Nephron (organoid): ENCODE measurements around the gene PPP1R1A.

Experiments used
- H3K27ac Mint-ChIP-seq, 3 experiments: 2 replicates each; pipeline ENCODE4 v1.8.0; 2020; ENCODE audit warnings: mixed read lengths in 3 of 3, mild to moderate bottlenecking in 2 of 3, moderate library complexity in 1 of 3
- H3K27me3 Mint-ChIP-seq: 2 replicates; pipeline ENCODE4 v1.8.0; 2021; ENCODE audit warnings: low read depth, mild to moderate bottlenecking, moderate library complexity, mixed read lengths
- H3K36me3 Mint-ChIP-seq: 2 replicates; pipeline ENCODE4 v1.8.0; 2020; ENCODE audit warnings: low read depth, mixed read lengths
- H3K4me1 Mint-ChIP-seq: 2 replicates; pipeline ENCODE4 v1.8.0; 2020; ENCODE audit warnings: mixed read lengths
- H3K4me3 Mint-ChIP-seq, 3 experiments: 2 replicates each; pipeline ENCODE4 v1.8.0; 2020; ENCODE audit warnings: mild to moderate bottlenecking in 3 of 3, mixed read lengths in 3 of 3, moderate library complexity in 2 of 3
- H3K9me3 Mint-ChIP-seq: 2 replicates; pipeline ENCODE4 v1.8.0; 2020; ENCODE audit warnings: mixed read lengths
- TF ChIP-seq, protein P1 (sequence below), 3 experiments: fragments of 200-600 bp; sonication (generic); IDR thresholded peaks; one replicate each; pipeline ENCODE4 v1.5.0; 2021; ENCODE audit warnings: antibody characterized with exemption in 3 of 3; ENCODE audit not compliant: unreplicated experiment in 3 of 3

Gene PPP1R1A, protein sequence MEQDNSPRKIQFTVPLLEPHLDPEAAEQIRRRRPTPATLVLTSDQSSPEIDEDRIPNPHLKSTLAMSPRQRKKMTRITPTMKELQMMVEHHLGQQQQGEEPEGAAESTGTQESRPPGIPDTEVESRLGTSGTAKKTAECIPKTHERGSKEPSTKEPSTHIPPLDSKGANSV

DNA sequence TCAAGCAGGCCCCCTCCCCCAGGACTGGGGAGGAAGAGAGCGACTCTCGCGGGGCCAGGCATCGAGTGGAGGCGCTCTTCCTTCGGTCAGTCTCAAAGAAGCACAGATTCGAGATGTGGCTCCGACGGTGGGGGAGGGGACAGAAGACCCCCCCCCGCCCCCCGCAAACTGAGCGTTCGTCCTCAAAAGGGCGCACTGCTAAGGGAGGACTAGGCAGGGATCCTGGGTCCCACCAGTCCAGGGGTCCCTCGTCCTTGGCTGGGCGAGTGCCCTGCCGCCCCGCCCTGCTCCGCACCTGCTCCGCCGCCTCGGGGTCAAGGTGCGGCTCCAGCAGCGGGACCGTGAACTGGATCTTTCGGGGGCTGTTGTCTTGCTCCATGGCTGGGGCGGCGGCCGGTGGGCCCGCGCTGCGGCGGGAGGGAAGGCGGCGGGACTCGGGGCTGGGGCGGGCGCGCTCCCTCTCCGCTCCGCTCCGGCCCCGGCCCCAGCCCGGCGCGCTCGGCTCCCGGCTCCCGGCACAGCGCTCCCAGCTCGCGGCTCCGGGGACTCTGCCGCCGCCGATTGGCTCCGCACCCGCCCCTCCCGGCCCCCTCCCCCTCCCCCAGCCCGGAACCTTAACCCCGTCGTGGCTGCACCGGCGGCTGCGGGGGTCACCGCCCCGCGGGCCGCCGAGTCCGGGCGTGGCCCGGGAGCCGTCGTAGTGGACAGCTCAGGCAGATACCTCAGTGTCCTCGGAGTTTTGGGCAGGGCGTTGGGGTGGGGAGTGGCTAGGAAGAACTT, at the start of gene PPP1R1A:
Gene PPP1R1A (minus strand): TSS at position 550 of the 780 bp plus-strand sequence. CDS start 171 bp downstream, at position 379.
- TF ChIP-seq, protein P1, sequence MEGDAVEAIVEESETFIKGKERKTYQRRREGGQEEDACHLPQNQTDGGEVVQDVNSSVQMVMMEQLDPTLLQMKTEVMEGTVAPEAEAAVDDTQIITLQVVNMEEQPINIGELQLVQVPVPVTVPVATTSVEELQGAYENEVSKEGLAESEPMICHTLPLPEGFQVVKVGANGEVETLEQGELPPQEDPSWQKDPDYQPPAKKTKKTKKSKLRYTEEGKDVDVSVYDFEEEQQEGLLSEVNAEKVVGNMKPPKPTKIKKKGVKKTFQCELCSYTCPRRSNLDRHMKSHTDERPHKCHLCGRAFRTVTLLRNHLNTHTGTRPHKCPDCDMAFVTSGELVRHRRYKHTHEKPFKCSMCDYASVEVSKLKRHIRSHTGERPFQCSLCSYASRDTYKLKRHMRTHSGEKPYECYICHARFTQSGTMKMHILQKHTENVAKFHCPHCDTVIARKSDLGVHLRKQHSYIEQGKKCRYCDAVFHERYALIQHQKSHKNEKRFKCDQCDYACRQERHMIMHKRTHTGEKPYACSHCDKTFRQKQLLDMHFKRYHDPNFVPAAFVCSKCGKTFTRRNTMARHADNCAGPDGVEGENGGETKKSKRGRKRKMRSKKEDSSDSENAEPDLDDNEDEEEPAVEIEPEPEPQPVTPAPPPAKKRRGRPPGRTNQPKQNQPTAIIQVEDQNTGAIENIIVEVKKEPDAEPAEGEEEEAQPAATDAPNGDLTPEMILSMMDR (IDR thresholded peaks at IDR 0.05; ENCODE audit: unreplicated experiment in 3 of 3) = no peak
- Mint-ChIP-seq H3K27me3 (peaks cover 50% of the 10 kb centered on the region), H3K4me3 (peak within 1 kb of the TSS; percentile 72 to 85 (median 77)), H3K4me1 (peaks cover 37% of the 10 kb centered on the region), H3K9me3 (no peaks in the 10 kb centered on the region), H3K36me3 (no peaks in the 10 kb centered on the region), H3K27ac (peak within 1 kb of the TSS in 2 of 3 experiments; percentile 35 to 64)

DNA sequence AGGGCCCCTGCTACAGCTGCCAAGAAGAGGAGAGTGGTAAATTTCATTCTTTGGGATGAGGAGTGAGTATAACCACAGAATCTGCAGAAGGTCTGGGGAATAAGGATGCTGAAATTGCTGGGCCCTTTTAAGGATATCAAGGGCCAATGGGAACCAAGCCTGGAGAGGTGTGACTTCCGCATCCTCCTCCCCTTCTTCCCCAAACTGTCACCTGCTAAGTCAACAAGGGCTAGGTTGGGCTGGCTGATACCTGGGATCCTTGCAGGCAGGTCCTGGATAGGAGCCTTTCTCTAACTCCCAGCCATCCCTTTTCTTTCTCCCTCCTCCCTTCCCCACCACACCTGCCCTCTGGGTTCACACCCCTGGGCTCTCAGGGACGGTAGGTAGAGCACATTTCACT, 46.3 kb upstream of the PPP1R1A start, which contains the start of gene LACRT:
Gene LACRT (minus strand): TSS at position 101 of the 400 bp plus-strand sequence. CDS start 54 bp downstream, at position 47.
- H3K4me1 Mint-ChIP-seq = no peaks in the 10 kb centered on the region
- H3K27me3 Mint-ChIP-seq = peaks cover 5% of the 10 kb centered on the region
- no peak within 1 kb of the TSS for H3K27ac Mint-ChIP-seq
- H3K9me3 Mint-ChIP-seq = no peaks in the 10 kb centered on the region
- TF ChIP-seq, protein P1 (IDR thresholded peaks at IDR 0.05; ENCODE audit: unreplicated experiment in 3 of 3) = no peak
- H3K36me3 Mint-ChIP-seq = no peaks in the 10 kb centered on the region
- no peak within 1 kb of the TSS for H3K4me3 Mint-ChIP-seq

DNA sequence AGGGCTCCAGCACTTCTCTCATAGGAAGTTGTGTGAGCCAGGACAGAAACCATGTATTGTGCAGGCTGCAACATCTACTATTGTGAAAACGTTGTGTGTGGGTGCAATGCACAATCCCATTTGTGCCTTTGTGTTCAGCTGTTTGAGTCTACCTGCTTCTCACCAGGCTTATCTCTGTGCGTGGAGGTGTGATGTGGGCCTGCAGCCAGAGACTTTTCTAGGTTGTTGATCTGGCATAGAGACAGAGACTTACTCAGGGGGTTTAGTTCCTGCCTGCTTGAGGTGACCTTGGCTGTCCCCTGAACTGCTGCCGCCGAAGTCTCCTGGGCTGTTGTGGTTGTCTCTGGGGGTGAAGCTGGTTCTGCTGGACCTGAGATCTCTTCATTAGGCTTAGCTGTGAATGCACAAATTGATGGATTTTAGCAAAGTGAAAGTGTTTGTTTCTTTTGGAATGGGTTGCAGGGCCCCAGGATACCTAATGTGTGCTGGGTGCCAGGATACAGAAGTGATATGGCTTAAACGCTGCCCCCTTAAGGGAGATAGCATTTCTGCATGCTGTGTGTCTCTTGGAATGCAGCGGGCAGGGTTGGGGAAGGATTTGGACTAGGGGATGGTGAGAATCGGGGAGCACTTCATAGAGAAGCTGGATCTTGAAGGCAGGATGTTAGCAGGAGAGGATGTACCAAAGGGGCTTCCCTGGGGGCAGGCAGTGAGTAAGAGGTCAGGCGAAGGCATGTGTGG, 43.7 kb upstream of the PPP1R1A start:
- peaks cover 5% of the 10 kb centered on the region for H3K27me3 Mint-ChIP-seq
- H3K4me1 Mint-ChIP-seq = no peaks in the 10 kb centered on the region
- TF ChIP-seq, protein P1 (IDR thresholded peaks at IDR 0.05; ENCODE audit: unreplicated experiment in 3 of 3) = no peak
- H3K4me3 Mint-ChIP-seq = no peak overlapping the region
- H3K36me3 Mint-ChIP-seq = no peaks in the 10 kb centered on the region
- no peak overlapping the region for H3K27ac Mint-ChIP-seq
- peaks cover 10% of the 10 kb centered on the region for H3K9me3 Mint-ChIP-seq

DNA sequence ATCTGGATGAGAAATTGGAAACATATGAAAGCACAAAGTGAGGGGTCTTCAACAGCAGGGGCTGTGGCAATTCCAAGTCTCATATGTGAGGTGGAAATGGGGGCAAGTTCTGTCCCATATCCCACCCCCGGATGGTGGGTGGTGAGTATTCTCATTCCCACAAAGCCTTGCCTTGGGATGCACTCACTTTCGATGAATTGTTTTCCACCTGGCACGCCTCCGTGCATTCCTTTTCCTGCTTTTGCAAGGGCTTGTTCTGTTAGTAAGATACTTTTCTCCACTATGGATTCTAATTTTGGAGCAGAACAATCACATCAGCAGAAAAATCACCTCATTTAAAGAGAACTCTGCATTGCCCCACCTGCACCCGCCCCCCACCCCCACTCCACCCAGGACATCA, 43.1 kb upstream of the PPP1R1A start:
- Mint-ChIP-seq H3K27me3 (peaks cover 5% of the 10 kb centered on the region), H3K27ac (no peak overlapping the region), H3K4me3 (no peak overlapping the region), H3K9me3 (peaks cover 15% of the 10 kb centered on the region), H3K4me1 (no peaks in the 10 kb centered on the region), H3K36me3 (peaks cover 4% of the 10 kb centered on the region)
- TF ChIP-seq, protein P1 (IDR thresholded peaks at IDR 0.05; ENCODE audit: unreplicated experiment in 3 of 3) = no peak

DNA sequence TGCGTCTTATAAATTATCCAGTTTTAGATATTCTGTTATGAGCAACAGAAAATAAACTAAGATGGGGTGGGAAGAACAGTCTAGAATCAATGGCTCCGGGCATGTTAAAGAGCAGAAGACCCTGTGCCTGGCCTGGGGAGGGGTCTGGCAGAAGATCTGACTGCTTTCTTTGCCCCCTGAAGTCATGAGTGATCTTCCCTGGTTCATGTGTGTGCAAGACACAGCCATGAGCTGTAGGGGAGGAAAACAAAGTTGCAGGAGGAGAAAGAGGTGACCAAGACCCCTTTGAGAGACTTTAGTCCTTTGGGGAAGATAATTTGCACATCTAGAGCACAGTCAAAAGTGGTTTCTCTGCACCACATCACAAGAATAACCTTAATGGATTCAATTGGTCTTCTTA, 41.5 kb upstream of the PPP1R1A start:
- no peak overlapping the region for H3K4me3 Mint-ChIP-seq
- no peaks in the 10 kb centered on the region for H3K4me1 Mint-ChIP-seq
- H3K36me3 Mint-ChIP-seq = peaks cover 4% of the 10 kb centered on the region
- TF ChIP-seq, protein P1 (IDR thresholded peaks at IDR 0.05; ENCODE audit: unreplicated experiment in 3 of 3) = no peak
- H3K27ac Mint-ChIP-seq = no peak overlapping the region
- H3K9me3 Mint-ChIP-seq = peaks cover 19% of the 10 kb centered on the region
- H3K27me3 Mint-ChIP-seq = peaks cover 5% of the 10 kb centered on the region
